Muscle layer of duodenum (tissue), 2 donors: ENCODE measurements around the gene HOXD13.

Experiments
- H3K27ac ChIP-seq: one replicate; pipeline ENCODE4 v1.7.0; 2013; ENCODE audit warnings: mild to moderate bottlenecking, low read length
- H3K27me3 ChIP-seq: one replicate; pipeline ENCODE4 v1.7.0; 2013; ENCODE audit warnings: low read depth, mild to moderate bottlenecking, control low read depth, low read length
- H3K36me3 ChIP-seq, 2 donors: one replicate each; pipeline ENCODE4 v1.7.0; 2013; ENCODE audit warnings: low read length in 2 of 2, control low read depth in 1 of 2, mild to moderate bottlenecking in 1 of 2; ENCODE audit not compliant: insufficient read depth in 2 of 2, control insufficient read depth in 1 of 2
- H3K4me1 ChIP-seq, 2 donors: one replicate each; pipeline ENCODE4 v1.7.0; 2013; ENCODE audit warnings: low read length in 2 of 2, mild to moderate bottlenecking in 2 of 2, control low read depth in 1 of 2, moderate library complexity in 1 of 2; ENCODE audit not compliant: insufficient read depth in 2 of 2, control insufficient read depth in 1 of 2
- H3K4me3 ChIP-seq, 2 donors: one replicate each; pipeline ENCODE4 v1.7.0; 2013; ENCODE audit warnings: low read length in 2 of 2, low read depth in 1 of 2, mild to moderate bottlenecking in 1 of 2
- H3K9me3 ChIP-seq, 2 donors: one replicate each; pipeline ENCODE4 v1.7.0; 2013; ENCODE audit warnings: low read length in 2 of 2, control low read depth in 1 of 2, mild to moderate bottlenecking in 1 of 2; ENCODE audit not compliant: control insufficient read depth in 1 of 2
- donor health status: healthy.

The HOXD13 gene

DNA sequence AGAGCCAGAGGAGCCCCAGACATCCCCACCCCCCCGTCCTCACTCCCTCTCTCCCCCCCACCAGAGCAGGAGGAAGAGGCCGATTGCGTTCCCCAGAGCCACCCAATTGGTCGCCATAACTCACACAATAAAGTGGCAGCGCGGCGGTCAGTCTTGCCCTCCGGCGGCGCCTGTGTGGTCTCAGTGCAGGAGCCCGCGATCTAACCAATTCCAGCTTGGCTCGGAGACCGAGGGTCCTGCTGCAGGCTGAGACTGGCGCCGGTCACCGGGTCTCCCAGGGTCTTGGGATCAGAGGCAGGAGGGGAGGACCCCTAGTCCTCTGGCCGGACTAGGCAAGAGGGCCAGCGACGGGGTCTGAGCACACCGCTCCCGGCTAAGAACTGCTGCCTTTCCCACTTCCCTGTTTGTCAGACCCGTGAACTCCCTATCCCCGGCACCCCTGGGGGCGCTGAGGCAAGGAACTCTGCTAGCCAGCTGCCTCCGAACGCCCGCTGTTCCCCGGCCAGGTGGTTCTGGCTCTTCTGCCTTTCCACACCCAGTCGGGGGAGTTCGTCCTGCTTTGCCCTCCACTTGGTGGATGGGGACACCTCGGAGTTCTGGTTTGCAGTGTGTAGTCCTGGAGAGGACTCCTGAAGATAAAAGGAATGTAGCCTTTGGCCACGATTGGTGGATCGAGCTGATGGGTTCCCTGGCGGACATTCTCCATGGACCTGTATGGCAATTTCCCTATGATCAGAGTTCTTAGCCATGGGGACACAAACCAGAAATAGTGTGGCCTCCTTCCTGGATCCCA, 6.0 kb downstream of the HOXD13 start:
- H3K27ac ChIP-seq: no peak overlapping the region
- H3K27me3 ChIP-seq: peaks cover 99% of the 10 kb centered on the region
- H3K9me3 ChIP-seq: peaks cover 0 to 8% of the 10 kb centered on the region in 2 donors
- H3K36me3 ChIP-seq: no peaks in the 10 kb centered on the region
- peaks cover 11 to 38% of the 10 kb centered on the region in 2 donors for H3K4me1 ChIP-seq
- H3K4me3 ChIP-seq: no peak overlapping the region

DNA sequence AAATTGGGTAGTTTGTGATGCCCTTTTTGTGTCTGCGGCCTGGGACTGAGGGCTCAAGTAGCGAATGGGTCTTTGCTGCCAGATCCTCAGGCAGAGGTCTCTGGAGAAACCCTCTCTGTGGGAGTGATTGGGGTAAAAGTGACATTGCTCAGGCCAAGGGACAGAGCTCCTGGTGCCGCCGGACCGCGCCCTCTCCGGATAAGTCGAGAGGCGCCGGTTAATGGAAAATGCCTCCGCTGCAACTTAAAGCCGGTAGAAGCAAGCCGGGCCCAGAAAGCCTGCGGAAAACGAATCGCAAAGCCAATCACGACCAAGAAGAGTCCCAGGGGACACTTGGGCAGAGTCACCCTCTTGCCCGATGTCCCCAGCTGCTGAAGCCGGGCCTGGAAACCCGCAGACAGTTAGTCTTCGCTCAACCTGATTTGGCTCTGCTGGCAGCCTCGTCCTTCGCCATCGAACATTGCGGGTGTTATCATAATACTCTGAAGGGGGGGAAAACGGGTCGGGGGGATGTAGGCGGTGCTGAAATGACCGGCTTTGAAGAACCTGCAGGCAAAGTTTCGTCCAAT, 6.7 kb downstream of the HOXD13 start:
- H3K4me3 ChIP-seq: no peak overlapping the region
- no peaks in the 10 kb centered on the region for H3K36me3 ChIP-seq
- peaks cover 0 to 3% of the 10 kb centered on the region in 2 donors for H3K9me3 ChIP-seq
- H3K27ac ChIP-seq: no peak overlapping the region
- peaks cover 11 to 42% of the 10 kb centered on the region in 2 donors for H3K4me1 ChIP-seq
- H3K27me3 ChIP-seq: peaks cover 99% of the 10 kb centered on the region

DNA sequence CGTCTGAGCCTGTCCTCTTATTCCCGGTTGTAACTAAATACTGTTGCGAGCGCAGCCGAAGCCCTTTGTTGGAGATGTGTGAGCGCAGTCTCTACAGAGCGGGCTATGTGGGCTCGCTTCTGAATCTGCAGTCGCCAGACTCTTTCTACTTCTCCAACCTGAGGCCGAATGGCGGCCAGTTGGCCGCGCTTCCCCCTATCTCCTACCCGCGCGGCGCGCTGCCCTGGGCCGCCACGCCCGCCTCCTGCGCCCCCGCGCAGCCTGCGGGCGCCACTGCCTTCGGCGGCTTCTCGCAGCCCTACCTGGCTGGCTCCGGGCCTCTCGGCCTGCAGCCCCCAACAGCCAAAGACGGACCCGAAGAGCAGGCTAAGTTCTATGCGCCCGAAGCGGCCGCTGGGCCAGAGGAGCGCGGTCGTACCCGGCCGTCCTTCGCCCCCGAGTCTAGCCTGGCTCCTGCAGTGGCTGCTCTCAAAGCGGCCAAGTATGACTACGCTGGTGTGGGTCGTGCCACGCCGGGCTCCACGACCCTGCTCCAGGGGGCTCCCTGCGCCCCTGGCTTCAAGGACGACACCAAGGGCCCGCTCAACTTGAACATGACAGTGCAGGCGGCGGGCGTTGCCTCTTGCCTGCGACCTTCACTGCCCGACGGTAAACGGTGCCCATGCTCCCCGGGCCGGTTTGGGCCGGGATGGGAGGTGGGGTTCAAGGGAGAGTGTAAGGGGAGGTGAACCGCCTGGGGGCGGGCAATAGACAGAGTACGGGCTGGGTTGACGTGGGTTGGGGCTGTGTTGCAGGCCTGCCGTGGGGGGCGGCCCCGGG, 7.4 kb downstream of the HOXD13 start, which contains the start of gene HOXD12:
Gene HOXD12, plus strand, starts transcription at position 68 of the 819 bp plus-strand sequence. Its CDS starts 7 bp downstream, at position 75.
- Histone ChIP-seq H3K9me3 (no peaks in the 10 kb centered on the region), H3K27ac (no peak within 1 kb of the TSS), H3K4me1 (peaks cover 11 to 49% of the 10 kb centered on the region in 2 donors), H3K27me3 (peaks cover 99% of the 10 kb centered on the region), H3K4me3 (no peak within 1 kb of the TSS), H3K36me3 (no peaks in the 10 kb centered on the region)

DNA sequence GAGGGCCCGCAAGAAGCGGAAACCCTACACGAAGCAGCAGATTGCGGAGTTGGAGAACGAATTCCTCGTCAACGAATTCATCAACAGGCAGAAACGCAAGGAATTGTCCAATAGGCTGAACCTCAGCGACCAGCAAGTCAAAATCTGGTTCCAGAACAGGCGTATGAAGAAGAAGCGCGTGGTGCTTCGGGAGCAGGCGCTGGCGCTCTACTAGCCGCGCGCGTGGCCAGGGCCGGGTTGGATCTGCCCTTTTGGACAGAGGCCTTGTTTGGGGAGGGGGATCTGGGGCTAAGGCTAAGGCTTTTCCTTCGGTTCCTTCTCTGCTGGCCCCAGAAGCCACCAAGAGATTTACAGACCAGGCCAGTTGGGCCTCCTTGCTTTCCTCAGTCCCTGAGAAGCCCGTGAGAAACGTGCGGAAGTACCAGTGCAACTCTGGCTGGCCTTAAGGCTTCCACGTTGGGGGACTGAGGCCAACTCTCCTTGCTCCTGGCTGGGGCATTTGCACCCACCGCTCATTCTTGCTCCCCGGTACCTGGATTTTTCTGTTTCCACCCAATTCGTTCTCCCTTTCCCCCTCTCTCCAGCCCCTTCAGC, 8.1 kb downstream of the HOXD13 start:
- Histone ChIP-seq H3K27ac (no peak overlapping the region), H3K27me3 (peaks cover 99% of the 10 kb centered on the region), H3K36me3 (no peaks in the 10 kb centered on the region), H3K4me1 (peaks cover 11 to 55% of the 10 kb centered on the region in 2 donors), H3K4me3 (no peak overlapping the region), H3K9me3 (no peaks in the 10 kb centered on the region)

DNA sequence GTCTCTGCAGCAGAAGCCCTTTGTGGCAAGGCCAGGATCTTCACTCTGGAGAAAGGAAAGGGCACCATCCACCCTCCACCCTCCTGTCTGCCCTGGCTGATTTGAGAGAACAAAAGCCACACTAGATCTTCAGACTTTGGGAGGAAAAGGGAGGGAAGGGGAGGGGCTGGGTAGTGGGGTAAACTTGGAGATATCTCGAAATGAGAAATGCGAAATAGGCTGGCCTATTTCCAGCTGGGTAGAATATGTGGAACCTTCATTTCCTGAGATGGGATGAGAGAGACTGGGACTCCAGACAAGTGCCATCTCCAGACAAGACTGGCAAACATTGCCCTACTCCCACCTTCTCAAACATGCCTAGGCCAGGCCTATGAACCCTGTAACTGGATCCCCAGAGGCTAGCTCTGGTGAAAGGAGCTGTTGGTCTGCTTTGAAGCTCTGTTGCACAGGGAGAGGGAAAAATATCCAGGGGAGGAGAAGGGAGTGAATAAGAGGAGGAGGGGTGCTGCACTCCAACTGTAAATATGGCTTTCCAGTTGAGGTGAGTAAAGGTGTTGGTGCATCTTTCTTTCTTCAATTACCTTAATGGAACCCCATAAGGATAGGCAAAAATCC, 8.8 kb downstream of the HOXD13 start:
- H3K9me3 ChIP-seq: no peaks in the 10 kb centered on the region
- no peak overlapping the region for H3K4me3 ChIP-seq
- H3K36me3 ChIP-seq: no peaks in the 10 kb centered on the region
- peaks cover 9 to 54% of the 10 kb centered on the region in 2 donors for H3K4me1 ChIP-seq
- no peak overlapping the region for H3K27ac ChIP-seq
- H3K27me3 ChIP-seq: peaks cover 99% of the 10 kb centered on the region

DNA sequence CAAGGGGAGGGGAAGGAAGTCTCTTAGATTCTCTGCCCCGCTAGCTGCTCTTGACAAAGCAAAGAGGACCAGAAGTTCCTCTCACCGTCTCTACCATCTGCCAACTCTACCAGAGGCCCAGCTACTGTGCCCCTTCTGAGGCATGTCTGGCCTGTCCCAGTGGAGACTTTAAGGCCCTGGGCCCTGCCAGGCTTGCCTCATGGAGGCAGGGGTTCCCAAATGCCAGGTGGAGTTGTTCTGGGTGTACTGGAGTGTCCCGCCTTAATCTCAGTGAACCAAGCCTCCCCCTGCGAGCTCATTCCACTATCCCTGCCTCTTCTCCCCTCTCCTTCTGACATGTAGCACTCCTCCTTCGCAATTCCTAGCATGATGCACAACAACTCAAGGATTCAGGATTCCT, 9.3 kb downstream of the HOXD13 start:
- Histone ChIP-seq H3K4me1 (peaks cover 4 to 54% of the 10 kb centered on the region in 2 donors), H3K27me3 (peaks cover 99% of the 10 kb centered on the region), H3K9me3 (no peaks in the 10 kb centered on the region), H3K4me3 (no peak overlapping the region), H3K36me3 (no peaks in the 10 kb centered on the region), H3K27ac (no peak overlapping the region)

DNA sequence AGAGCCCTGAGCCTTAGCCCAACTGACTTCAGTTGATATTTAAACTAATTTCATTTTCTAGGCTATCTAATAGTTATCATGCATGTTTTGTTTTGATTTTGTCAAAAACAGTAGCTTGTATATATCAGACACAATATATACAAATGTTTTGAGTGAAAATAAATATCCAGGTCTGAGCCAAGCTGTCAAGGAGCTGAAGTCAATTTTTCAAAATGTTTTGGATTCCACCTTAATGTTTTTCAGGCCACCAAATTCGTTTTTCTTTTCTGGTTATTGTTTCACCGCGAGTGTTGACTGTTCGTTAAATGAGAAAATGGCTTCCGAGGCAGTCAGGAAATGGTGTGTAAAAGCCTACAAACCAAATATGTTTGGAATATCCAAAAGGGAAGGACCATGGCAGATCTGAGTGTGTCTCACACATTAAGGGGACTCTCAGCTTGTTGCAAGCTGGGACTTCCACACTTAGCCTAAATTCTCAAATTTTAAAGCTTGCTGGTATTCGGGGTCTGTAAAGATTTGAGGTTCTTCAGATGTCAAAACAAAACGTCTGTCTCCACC, 9.9 kb downstream of the HOXD13 start:
- Histone ChIP-seq H3K4me1 (peaks cover 0 to 54% of the 10 kb centered on the region in 2 donors), H3K4me3 (no peak overlapping the region)

DNA sequence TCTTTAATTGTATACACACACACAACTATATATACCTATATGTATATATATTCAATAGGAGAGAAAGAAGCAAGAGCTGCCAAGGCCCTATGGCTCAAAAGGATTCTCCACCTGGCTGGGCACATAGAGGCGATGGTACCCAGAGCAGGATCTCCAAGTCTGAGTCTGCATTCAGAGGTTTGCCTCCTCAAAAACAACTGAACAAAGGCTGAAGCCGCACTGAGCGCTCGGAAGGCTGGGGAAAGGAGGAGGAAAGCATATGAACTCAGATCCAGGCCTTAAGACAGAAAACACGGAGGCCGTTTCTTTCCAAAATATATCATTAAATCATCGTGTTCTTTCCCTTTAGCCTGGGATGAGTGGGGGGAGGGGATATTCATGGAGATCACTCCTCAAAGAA, 10.7 kb downstream of the HOXD13 start:
- Histone ChIP-seq H3K9me3 (no peaks in the 10 kb centered on the region), H3K27ac (no peak overlapping the region), H3K27me3 (peaks cover 92% of the 10 kb centered on the region), H3K4me1 (peaks cover 0 to 50% of the 10 kb centered on the region in 2 donors), H3K4me3 (no peak overlapping the region), H3K36me3 (no peaks in the 10 kb centered on the region)

More for the DNA sequence above, 9.9 kb downstream of the HOXD13 start:
- Histone ChIP-seq H3K27me3 (peaks cover 98% of the 10 kb centered on the region), H3K9me3 (no peaks in the 10 kb centered on the region), H3K27ac (no peak overlapping the region), H3K36me3 (no peaks in the 10 kb centered on the region)

DNA sequence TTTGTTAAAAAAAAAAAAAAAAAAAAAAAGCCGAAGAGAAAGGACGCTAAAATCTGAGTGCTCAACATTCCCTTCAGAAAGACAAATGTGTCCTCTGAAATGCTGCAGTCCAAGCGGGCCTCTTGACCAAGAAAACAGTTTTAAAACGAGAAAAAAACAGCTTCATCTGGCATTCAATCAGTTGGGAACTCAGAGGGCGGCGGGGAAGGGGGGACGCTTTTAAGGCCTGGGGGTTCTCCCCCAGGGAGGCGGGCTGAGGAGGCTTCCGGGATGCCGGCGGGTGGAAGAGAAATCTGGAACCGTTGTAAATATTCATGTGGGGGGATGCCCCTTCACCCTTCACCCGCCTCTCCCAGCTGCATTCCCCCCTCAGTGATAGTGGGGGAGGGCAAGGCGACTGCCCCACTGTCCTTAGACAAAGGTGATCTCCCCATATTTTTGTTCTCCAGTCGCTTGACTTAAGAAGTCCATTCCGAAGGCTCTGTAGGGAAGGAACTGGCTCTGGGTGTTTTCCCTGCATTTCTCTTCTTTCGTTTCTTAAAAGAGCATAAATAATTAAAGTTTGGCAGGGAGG, 11.3 kb downstream of the HOXD13 start:
- Histone ChIP-seq H3K27me3 (peaks cover 89% of the 10 kb centered on the region), H3K4me3 (no peak overlapping the region), H3K27ac (no peak overlapping the region)

DNA sequence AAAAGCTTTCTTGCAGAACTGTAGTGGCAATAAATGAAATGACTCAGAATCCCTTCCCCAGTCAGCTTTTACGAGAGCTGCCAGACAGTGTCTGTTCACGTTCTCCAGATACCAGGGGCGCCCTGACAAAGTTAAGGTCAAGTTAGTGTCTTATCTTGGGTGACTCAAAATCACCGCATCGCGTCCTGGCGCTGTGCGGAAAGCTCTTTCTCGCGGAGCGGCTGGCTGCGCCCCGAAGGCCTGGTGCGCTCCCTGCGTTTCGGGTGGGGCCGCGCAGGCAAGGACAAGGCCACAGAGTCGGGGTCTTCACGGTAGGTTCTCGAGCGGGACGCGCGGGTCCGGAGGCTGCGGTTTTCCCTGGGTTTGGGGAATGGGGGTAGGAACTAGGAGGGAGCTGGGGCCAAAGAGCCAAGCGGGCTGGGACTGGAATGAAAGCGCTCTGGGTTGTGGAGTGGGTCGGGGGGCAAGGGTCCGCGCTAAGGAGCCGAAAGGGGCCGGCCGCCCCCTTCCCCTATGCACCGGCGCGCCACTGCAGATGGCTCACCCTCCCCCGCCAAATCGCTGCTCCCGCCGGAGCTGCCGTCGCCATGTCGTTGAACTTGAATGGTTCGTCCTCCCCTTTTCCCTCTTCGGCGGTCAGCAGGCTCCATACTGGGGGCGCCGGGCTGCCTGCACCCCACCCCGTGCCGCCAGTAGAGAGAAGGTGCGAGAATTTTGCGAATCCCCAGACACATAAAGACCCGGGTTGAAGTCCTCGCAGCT, 12.0 kb downstream of the HOXD13 start:
- H3K4me3 ChIP-seq: no peak overlapping the region
- peaks cover 89% of the 10 kb centered on the region for H3K27me3 ChIP-seq
- no peak overlapping the region for H3K27ac ChIP-seq
- H3K36me3 ChIP-seq: no peaks in the 10 kb centered on the region
- H3K9me3 ChIP-seq: no peaks in the 10 kb centered on the region
- peaks cover 0 to 49% of the 10 kb centered on the region in 2 donors for H3K4me1 ChIP-seq

More for the DNA sequence above, 11.3 kb downstream of the HOXD13 start:
- Histone ChIP-seq H3K4me1 (peaks cover 0 to 49% of the 10 kb centered on the region in 2 donors), H3K9me3 (no peaks in the 10 kb centered on the region), H3K36me3 (no peaks in the 10 kb centered on the region)
